Neural crest cell (in vitro differentiated cells): ENCODE data around the gene SHCBP1L. TPM values are rescaled to one million over a fixed set of nuclear protein-coding genes. Genes with fewer than 3 reads are reported as not detected.
A peak's percentile ranks its signal among the peaks of the same experiment; 100 is the strongest.
"Not testable (repeated sequence)": the region's sequence is repeated elsewhere in the genome, so short reads cannot be mapped to it uniquely, and the experiment has no call there.

Experiments used
- DNase-seq: peaks from one replicate; pipeline ENCODE4 v3.0.0; 2021; ENCODE audit warnings: low read depth, mixed read lengths, low spot score
- H3K27ac Mint-ChIP-seq: one replicate; pipeline ENCODE4 v1.8.0; 2021; ENCODE audit warnings: mild to moderate bottlenecking, mixed read lengths; ENCODE audit not compliant: unreplicated experiment
- H3K27me3 Mint-ChIP-seq: 2 replicates; pipeline ENCODE4 v1.8.0; 2021; ENCODE audit warnings: low read depth, mild to moderate bottlenecking, mixed read lengths
- H3K36me3 Mint-ChIP-seq: 2 replicates; pipeline ENCODE4 v1.8.0; 2021; ENCODE audit warnings: low read depth, mild to moderate bottlenecking, mixed read lengths
- H3K4me1 Mint-ChIP-seq: 2 replicates; pipeline ENCODE4 v1.8.0; 2021; ENCODE audit warnings: mixed read lengths
- H3K4me3 Mint-ChIP-seq: one replicate; pipeline ENCODE4 v1.8.0; 2021; ENCODE audit warnings: mild to moderate bottlenecking, mixed read lengths
- H3K9me3 Mint-ChIP-seq: 2 replicates; pipeline ENCODE4 v1.8.0; 2021; ENCODE audit warnings: mixed read lengths
- total RNA-seq: library from RNA; stranded (reverse); gene quantifications from 2 replicates; pipeline ENCODE4 v1.2.1, GENCODE V29; 2021
- TF ChIP-seq, protein P1 (sequence below): fragments of 200-600 bp; sonication (generic); conservative IDR thresholded peaks from 2 replicates; pipeline ENCODE4 v1.5.0; 2021; ENCODE audit warnings: antibody characterized with exemption, mild to moderate bottlenecking

SHCBP1L gene
- total RNA-seq, 1 donor from 2014 or later: not detected

DNA sequence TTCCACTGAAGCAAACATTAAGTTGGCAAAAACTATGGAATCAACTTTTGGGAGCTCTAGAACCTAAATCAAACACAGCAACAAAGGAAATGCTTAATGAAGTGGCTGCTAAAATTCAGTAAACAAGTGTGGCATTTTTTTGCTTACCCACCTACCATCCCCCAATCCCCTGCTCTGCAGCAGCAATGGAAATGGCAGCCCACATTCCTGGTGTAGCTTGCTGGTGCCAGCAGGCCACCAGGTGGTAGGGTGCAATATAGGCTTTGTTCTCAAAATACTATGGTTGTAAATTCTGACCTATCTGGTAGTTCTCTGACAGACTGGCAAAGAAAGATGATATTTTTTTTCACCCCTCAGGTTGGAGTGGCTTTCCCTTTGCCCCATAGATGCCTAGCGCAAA lies 42.8 kb downstream of the SHCBP1L start:
- Mint-ChIP-seq H3K9me3 (peaks cover 10% of the 10 kb centered on the region), H3K4me1 (no peaks in the 10 kb centered on the region), H3K27me3 (no peaks in the 10 kb centered on the region), H3K36me3 (peaks cover 3% of the 10 kb centered on the region), H3K4me3 (no peak overlapping the region), H3K27ac (no peak overlapping the region)
- TF ChIP-seq, protein P1, sequence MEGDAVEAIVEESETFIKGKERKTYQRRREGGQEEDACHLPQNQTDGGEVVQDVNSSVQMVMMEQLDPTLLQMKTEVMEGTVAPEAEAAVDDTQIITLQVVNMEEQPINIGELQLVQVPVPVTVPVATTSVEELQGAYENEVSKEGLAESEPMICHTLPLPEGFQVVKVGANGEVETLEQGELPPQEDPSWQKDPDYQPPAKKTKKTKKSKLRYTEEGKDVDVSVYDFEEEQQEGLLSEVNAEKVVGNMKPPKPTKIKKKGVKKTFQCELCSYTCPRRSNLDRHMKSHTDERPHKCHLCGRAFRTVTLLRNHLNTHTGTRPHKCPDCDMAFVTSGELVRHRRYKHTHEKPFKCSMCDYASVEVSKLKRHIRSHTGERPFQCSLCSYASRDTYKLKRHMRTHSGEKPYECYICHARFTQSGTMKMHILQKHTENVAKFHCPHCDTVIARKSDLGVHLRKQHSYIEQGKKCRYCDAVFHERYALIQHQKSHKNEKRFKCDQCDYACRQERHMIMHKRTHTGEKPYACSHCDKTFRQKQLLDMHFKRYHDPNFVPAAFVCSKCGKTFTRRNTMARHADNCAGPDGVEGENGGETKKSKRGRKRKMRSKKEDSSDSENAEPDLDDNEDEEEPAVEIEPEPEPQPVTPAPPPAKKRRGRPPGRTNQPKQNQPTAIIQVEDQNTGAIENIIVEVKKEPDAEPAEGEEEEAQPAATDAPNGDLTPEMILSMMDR: no peak
- DNase-seq: no peak

DNA sequence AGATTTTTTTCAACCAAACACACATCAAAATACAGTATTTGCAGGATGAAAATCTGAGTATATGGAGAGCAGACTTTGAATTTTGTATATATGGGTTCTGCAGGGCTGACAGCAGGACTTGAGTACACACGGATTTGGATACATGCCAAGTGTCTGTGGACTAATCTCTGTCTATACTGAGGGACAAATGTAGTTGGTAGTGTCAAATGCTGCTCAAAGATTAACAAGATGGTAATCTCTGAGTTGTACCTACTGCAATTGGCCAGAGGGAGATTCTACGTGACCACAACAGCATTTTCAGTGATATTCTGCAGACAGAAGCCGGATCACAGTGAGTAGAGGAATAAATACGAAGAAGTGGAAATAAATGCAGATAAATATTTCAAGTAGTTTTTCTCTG lies 43.4 kb downstream of the SHCBP1L start:
- no peak overlapping the region for H3K27ac Mint-ChIP-seq
- H3K4me1 Mint-ChIP-seq: no peaks in the 10 kb centered on the region
- peaks cover 3% of the 10 kb centered on the region for H3K36me3 Mint-ChIP-seq

DNA sequence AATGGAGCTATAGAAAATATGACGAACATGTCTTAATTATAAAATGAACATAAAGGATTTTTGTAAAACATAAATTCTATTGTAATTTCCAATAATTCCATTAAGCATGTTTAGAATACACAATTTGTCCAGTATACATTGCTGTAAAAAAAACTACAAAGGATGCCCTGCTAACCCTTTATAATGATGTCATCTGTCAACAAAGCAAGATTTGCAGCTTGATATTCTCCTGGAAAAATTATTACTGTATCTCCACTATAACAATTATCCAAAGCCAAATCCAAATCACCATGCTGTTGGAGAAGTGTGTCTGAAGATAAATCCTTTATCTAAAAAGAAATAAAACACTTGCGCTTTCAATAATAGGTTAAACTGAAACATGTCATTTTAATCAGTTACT lies 47.6 kb downstream of the SHCBP1L start:
- no peak for DNase-seq
- TF ChIP-seq, protein P1: no peak
- Mint-ChIP-seq H3K36me3 (no peaks in the 10 kb centered on the region), H3K27me3 (no peaks in the 10 kb centered on the region), H3K4me3 (no peak overlapping the region), H3K4me1 (no peaks in the 10 kb centered on the region), H3K27ac (no peak overlapping the region), H3K9me3 (no peaks in the 10 kb centered on the region)

More for the DNA sequence above, 43.4 kb downstream of the SHCBP1L start:
- Mint-ChIP-seq H3K4me3 (no peak overlapping the region), H3K27me3 (no peaks in the 10 kb centered on the region), H3K9me3 (peaks cover 10% of the 10 kb centered on the region)
- DNase-seq: no peak
- TF ChIP-seq, protein P1: no peak

DNA sequence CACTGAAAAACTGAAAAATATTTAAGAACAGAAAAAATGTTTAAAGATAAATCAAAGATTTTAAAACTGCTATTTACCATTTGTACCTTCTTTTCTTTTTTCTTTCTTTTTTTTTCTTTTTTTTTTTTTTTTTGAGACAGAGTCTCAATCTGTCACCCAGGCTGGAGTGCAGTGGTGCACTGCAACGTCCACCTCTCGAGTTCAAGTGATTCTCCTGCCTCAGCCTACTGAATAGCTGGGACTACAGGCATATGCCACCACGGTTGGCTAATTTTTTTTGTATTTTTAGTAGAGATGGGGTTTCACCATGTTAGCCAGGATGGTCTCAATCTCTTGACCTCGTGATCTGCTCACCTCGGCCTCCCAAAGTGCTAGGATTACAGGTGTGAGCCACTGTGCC lies 51.0 kb downstream of the SHCBP1L start:
- not testable (repeated sequence) for H3K36me3 Mint-ChIP-seq, H3K27ac Mint-ChIP-seq, H3K4me3 Mint-ChIP-seq, H3K27me3 Mint-ChIP-seq, H3K9me3 Mint-ChIP-seq, DNase-seq, H3K4me1 Mint-ChIP-seq

DNA sequence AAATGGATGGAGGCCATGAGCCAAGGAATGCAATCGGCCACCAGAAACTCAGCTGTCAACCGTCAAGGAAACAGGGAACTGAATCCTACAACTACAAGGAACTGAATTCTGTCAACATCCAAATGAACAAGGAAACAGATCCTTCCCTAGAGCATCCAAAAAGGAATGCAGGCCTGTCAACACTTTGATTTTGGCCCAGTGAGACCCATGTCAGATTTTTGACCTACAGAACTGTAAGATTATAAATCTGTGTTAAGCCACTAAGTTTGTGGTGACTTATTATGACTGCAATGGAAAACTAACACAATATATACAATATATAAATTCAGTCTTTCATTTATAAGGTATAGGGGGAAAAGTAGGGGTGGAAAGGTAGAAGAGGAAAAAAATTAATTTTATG lies 55.3 kb downstream of the SHCBP1L start:
- Mint-ChIP-seq H3K27ac (no peak overlapping the region), H3K36me3 (no peaks in the 10 kb centered on the region), H3K9me3 (peaks cover 16% of the 10 kb centered on the region), H3K27me3 (no peaks in the 10 kb centered on the region), H3K4me3 (no peak overlapping the region), H3K4me1 (no peaks in the 10 kb centered on the region)
- no peak for DNase-seq
- TF ChIP-seq, protein P1: no peak

DNA sequence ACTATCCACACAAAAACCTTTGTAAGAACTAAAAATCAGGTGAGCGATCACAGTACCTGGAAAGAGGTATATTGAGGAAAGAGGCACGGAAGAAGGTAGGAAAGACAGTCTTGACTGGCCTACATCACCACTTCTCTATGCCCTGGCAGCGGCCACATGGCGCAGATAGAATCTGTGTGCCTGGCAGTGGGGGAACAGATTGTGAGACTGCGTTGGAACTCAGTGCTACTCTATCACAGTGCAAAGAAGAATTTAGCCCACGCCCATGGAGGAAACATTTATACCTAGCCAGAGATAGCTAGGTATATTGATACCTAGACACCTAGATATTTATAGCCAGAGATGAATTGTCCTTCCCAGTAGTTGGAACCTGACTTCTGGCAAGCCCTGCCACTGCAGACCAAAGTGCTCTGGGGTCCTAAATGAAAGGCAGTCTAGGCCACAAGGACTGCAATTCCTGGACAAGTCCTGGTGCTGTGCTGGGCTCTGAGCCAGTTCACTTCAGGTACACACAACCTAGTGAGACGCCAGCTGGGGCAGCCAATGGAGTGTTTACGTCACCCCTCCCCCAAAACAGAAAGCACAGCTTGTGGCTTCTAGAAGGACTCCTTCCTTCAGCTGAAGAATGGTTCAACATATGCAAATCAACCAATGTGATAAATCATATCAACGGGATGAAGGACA lies 61.9 kb downstream of the SHCBP1L start:
- DNase-seq: no peak
- no peak overlapping the region for H3K27ac Mint-ChIP-seq
- TF ChIP-seq, protein P1: no peak

More for the DNA sequence above, 61.9 kb downstream of the SHCBP1L start:
- Mint-ChIP-seq H3K36me3 (peaks cover 17% of the 10 kb centered on the region), H3K27me3 (no peaks in the 10 kb centered on the region), H3K4me1 (no peaks in the 10 kb centered on the region), H3K4me3 (peak overlapping the region; percentile 8), H3K9me3 (peaks cover 21% of the 10 kb centered on the region)
